Stimulated activated CD8-positive, alpha-beta memory T cell treated with anti-CD3 and anti-CD28 coated beads, Interleukin-7, amount 100 ng/mL, for 48 hours (primary cell): ENCODE results near the gene G2E3.
"Not testable (repeated sequence)": the region's sequence is repeated elsewhere in the genome, so short reads cannot be mapped to it uniquely, and the experiment has no call there.

ENCODE experiments used
- DNase-seq, 2 donors: peaks; one replicate each; pipeline ENCODE4 v3.0.0-alpha.2; 2020; ENCODE audit warnings: low read depth in 1 of 2; ENCODE audit errors: extremely low read depth in 1 of 2

The G2E3 gene, protein sequence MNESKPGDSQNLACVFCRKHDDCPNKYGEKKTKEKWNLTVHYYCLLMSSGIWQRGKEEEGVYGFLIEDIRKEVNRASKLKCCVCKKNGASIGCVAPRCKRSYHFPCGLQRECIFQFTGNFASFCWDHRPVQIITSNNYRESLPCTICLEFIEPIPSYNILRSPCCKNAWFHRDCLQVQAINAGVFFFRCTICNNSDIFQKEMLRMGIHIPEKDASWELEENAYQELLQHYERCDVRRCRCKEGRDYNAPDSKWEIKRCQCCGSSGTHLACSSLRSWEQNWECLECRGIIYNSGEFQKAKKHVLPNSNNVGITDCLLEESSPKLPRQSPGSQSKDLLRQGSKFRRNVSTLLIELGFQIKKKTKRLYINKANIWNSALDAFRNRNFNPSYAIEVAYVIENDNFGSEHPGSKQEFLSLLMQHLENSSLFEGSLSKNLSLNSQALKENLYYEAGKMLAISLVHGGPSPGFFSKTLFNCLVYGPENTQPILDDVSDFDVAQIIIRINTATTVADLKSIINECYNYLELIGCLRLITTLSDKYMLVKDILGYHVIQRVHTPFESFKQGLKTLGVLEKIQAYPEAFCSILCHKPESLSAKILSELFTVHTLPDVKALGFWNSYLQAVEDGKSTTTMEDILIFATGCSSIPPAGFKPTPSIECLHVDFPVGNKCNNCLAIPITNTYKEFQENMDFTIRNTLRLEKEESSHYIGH

DNA sequence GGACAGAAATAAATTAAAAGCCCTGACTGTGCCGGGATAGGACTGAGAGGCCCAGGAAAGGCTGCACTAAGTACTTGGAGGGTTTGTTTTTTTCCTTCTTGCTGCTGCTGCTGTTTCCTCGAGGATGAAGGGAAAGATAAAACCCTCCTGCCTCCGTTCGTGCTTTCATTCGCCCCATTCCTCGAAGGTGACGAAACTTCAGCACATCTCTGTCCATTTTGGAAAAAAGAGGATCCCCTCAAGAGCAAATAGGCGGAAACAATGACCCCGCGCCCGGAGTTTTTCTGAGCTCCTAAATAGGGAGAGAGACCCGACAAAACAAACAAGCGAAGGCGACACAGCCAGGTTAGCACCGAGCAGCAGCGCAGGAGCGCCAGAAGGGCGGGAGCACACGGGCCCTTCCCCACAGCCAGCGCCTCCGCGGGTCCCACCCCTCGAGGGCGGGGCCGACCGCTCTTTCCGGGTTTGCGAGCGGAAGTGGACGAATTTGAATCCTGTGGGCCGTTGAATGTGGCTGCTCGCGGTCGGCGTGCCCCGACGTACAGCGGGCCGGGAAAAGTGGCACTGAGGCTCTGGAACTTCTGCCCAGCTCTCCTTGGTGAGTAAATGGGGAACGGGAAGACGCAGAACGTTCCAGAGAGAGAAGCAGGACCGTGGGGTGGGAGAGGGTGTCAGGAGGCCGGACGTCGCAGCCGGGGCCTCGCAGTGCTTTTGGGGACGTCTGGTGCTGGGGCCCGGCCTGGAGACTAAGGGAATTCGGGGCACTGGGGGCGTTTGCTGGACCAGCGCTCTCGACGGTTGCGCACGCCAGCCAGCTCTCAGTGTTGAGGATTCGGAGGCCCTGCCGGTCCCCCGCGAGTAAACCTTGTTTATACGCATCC is at the start of gene G2E3:
Gene G2E3, plus strand, starts transcription at position 484 of the 881 bp plus-strand sequence. CDS start 21,922 bp downstream, outside the sequence.
- peak; percentile 73 to 83 for DNase-seq

DNA sequence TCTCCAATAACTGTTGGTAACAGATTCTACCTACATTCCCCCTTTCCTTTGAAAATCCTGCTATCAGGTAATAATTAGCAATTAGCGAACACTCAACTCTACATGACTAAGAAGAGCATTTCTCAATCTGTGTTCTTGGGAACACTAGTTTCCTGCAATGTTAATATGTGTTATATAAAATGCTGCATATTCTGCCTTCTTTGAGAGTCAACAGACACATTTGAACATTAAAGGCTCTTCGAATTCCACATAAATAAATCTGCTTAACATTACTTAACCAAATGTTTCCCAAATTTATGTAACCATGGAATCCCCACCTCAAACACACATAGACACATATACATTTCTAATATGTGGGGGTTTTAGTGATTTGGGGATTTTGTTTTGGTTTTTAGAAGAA is 41.2 kb upstream of the G2E3 start:
- no peak for DNase-seq

DNA sequence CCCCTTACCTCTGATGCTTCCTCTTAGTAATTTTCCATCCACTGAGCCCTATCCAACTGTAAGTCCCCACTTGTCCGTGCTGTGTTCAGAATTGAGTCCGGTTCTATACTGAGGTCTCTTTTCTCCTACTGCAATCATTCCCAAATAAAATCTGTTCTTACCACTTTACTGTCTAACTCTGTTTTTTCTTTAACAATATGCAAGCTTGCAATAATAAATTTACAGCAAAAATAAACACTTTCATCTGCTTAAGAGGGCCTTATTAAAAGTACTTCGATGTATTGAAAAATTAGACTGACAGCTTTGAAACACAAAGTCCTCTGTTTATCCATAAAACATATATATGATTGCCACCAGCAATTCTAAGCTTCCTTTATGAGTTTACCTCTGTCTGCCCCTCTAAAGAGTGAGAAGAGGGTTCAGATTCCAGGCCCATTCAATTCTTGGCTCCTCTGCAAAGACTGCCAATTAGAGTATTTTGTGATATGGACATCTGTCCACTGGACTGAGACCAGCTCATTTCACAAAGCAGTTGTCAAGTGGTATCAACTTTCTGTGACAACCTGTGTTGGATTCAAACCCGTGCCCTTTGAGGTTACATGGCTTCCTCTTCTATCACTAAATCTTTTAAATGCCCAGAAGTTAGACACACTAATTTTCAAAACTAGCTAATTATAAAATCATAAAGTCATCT is 39.9 kb upstream of the G2E3 start:
- no peak for DNase-seq

DNA sequence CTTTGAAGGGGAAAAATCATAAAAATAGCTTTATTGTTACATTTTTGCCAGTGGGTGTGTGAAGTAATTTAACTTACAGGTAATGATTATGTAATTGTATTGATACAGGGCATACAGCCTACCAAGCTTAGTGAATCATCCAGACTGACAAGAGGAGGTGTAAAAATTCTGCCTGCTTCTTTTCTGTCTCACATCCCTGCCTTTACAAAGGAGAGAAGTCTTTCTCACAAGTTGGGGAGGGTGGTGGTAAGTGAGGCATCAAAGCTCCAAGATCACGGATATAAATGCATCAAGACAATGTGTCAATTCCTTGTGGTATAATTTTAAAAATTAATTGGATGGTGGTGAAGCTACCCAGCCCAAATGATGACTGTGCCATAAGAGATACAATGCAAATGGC is 39.0 kb upstream of the G2E3 start:
- DNase-seq: no peak

DNA sequence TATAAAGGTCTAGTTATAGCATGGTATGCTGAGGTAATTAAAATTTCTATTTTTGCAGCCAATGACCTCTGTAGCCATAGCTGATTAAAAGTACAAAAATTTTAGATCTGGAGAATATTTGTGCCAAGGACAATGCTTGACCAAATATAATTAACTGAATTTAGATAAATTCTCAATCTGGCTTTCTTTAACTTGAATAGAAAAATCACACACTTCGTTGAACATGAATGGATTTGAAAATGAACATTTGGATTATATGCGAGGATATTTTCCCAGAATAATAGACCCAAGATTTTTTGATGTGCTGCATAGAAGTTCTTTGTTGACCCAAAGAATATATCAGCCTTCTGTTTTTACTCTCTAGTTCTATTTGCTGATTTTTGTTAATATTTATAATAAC is 38.4 kb upstream of the G2E3 start:
- DNase-seq: no peak

DNA sequence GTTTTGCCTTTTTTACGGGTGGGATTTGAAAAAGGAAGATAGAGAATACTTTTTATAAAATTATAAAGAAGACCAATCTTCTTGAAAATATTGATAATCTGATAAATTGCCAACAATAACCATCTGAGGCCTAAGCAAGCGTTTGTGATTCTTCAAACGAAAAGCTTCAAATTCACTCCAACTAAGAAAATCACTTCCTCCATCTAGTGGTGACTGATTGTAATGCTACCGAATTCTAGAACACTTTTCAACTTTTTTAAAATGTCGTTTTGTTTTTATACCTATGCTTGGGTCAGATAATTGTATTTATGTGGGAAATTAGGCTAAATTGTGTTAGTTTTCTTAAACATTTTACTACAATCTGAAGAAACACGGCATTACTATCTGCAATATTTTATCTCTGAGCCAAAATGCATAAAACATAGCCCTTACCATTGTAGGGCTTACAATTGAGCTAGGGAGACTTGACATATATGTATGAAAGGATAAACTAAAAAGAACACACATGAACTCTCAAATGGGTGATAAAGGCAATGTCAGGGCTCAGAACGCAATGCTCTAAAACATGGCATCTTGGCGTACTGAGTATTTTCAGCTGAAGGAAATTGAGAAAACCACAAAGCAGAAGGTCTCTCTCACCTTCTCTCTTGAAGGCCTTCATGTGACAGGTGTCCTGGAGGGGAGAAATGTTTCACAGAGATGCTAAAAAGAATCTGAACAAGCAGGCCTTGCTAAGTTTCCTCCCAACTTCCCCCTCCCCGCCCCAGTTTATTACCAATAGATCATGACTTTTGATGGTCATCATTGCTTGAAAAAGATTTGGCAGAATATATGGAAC is 36.8 kb upstream of the G2E3 start:
- DNase-seq: no peak

DNA sequence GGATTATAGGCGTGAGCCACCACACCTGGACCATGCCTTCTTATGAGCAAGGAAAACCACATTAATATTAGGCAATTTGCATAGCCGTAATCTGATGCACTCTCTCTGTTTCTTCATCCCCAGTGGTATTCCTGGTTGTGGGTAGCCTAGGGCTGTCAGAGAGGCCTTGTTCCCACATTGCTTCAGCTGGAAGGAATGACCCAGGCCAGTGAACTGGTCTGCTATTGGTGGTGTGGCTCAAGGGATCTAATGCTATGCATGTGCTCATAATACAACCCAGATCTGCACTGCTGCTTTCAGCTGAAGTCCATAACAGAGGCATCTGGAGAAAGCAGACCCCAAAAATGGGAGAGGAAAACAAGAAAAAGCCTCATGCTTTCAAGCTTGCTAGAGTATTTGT is 33.1 kb upstream of the G2E3 start:
- no peak for DNase-seq

DNA sequence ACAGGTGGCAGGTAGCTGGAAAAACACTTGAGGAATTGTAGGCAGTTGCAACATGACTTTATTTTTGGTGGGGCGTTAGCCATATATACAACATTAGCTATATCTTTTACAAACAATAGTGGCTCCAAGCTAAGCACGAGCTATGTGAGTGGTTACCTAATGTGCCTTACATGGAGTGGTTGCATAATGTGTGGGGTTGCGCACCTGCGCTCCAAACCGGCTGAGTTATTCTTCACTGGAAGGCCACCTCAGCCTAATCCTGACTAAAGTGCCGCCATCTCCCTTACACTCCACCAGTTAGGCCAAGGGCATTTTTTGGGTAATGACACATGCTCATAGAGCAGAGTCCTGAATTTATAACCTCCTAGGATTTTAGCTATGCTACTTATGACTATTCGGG is 31.8 kb upstream of the G2E3 start:
- DNase-seq: no peak

DNA sequence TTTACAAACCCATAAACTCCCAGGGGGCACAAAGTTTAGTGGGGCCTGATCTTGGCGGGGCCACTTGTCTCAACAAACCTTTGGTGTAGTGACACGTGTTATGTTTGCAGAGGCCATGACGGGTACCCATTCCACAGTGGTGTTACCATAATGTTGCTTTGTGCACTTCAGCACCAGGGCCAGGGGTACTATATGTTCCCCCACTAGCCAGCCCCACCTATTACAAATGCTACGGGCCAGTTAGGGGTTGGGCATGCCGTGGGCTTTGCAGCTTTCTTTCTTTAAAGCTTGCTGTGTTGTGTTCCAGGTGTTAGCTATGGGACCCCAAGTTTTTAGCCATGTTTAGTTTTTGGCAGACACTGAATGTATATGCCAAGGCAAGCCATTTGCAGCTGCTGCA is 30.8 kb upstream of the G2E3 start:
- DNase-seq: no peak

DNA sequence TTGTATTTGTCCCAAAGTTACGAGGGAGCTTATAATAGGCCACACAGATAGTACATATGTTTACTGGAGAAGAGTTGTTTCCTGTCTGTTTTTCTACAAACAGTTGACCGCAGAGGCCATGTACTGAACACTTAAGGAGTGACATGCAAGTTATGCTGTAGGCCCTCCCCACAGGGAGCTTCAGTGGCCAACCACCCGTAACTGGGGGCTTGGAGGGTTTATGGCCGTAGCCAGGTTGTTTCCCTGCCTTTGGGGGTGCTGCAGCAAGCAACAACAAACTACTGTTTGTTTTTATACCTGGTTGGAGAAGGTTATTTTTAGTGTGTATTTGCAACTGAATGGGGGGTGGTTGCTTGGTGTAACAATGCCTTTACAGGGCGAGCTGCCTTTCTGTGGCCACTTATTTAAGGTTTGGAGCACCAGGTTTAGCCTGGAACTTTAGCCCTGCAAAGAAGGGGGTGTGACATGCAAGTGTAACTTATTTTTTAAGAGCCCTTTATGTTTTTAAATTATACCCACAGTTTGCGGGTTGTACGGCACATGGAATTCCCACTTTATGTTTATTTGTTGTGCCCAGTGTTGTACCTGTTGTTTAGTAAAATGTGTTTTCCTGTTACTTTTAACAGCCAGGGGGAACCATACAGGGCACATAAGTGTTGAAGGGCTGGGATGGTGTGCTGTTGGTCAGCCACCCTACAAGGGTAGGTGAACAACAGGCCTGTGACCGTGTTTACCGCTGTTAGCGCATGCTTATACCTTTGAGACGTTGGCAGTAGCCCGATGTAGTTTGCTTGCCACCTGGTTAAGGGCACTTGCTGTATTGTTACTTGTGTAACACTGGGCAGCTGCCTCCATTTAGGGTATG is 29.9 kb upstream of the G2E3 start:
- DNase-seq: no peak

DNA sequence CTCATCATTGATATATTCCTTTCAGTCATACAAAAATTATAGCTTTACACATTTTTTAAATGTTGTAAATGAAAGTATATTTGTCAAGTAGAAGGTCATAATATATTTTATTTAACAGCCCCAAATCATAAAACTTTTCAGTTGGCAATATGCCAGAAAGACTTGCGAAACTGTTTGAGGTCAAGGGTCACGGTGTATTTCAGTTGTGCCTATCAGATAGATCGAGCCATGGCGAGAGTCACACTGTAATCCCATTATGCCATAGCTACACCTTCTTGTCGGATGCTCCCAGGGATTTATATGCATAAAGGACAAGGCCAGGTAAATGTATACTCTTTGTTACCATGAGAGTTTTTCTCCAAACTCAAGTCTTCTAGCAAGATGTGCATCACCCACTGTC is 26.7 kb upstream of the G2E3 start:
- DNase-seq: no peak

DNA sequence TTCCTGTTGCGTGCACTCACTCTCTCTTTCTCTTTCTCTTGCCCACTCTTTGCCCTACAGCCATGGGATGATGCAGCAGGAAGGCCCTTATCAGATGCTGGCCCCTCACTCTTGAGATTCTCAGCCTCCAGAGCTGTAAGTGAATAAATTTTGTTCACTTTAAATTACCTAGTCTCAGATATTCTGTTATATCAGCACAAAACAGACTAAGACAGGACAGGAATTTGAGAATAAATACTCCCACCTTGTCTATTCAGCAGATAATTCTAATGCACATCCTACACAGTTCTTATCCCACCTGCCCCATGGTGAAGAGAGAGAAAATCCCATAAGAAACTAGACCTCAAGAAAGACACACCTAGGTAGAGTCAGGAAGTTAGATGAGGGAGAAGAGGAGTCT is 25.8 kb upstream of the G2E3 start:
- DNase-seq: no peak

DNA sequence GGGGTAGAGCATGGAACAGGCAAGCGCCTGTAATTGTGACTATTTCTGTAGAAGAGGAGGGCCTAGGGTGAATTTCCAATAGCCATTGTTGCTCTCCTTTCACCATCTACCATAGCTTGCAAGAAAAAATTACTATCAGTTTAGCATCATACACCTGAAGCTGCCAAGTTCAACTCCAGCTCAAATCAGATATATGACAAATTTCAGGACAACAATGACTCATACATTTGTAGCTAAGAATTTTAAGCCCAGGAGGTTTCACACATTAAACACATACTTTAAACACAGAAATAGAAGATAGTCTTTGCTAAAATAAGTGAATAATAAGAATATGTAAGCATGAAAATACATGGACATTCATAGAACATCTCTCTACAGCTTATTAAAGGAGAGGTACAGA is 17.6 kb upstream of the G2E3 start:
- no peak for DNase-seq

DNA sequence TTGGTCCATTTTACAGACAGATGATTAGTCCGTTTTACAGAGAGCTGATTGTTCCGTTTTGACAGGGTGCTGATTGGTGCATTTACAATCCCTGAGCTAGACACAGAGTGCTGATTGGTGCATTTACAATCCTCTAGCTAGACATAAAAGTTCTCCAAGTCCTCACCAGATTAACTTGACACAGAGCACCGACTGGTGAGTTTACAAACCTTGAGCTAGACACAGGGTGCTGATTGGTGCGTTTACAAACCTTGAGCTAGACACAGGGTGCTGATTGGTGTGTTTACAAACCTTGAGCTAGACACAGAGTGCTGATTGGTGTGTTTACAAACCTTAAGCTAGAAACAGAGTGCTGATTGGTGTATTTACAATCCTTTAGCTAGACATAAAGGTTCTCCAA is 12.2 kb upstream of the G2E3 start:
- not testable (repeated sequence) for DNase-seq

DNA sequence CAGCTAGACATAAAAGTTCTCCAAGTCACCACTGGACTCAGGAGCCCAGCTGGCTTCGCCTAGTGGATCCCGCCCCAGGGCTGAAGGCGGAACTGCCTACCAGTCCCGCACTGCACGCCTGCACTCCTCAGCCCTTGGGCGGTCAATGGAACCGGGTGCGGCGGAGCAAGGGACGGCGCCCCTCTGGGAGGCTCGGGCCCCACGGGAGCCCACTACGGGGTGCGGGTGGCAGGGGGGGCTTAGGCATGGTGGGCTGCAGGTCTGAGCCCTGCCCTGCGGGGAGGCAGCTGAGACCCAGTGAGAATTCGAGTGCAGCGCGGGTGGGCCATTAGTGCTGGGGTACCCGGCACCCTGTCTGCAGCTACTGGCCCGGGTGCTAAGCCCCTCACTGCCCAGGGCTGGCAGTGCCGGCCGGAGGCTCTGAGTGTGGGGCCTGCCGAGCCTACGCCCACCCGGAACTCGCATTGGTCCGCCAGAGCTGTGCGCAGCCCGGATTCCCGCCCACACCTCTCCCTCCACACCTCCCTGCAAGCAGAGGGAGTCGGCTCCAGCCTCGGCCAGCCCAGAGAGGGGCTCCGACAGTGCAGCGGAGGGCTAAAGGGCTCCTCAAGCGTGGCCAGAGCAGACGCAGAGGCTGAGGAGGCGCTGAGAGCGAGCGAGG is 11.4 kb upstream of the G2E3 start:
- DNase-seq: no peak

DNA sequence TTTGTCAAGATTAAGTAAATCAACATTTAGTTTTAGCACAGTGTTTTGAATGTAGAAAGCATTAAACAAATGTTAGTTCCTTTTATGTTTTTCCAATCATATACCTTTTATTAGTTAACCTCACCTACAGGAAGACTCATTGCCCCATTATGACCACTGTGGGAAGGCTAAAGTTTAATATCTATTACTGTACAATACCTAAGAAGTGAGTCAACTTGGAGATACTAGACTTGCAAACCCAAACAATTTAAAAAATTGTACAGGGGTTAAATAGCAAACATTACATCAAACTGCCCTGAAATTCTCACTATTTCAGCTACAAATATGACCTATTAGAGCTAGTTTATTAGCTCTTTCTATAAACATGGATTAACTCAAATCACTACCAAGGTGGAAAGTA is 8.6 kb upstream of the G2E3 start:
- DNase-seq: no peak

DNA sequence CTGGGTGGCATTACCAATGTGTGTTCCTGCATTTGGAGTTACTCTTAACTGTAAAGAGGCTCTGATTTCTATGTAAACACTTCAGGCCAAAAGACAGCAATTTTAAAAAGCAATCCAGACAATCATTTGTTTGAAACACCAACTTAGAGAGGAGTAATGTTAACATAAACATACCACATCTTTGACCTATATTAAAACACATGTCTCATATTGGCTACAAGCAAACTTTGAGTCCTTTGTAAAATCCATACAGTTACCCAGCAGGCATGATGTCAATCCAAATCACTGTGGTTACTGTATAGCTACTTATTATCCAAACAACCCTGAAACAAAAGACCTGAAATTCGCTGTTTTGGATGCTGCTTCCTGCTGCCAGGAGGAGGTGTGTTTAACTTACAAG is 7.5 kb upstream of the G2E3 start:
- no peak for DNase-seq

DNA sequence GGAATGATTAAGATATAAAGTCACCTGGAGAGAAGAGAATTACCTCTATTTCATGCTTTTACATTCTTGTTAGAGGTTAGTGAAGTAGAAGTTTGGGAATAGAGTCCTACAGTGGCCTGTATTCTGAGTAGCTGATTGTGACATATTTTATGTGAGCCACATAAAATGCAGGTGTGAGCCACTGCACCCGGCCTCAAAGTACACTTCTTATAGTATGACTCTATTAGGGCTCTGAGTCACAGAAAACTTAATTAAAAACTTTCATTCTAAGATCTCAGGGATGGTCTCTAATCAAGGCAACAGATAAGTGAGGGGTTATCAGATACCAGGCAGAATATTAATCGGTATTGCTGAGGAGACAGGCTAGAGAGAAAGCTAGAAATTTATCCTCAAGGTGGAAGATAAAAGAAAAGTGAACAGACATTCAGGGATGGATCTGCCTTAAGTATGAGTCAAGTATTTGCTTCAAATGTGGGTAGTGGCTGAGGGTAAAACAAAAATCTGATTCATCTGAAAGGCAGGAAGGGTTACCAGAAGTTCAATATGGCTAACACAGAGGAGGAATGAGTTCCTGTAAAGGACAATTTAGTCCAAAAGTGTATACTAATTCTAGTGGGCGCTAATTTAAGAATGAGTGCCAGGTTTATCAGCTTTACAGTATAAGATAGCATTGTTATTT is 5.5 kb upstream of the G2E3 start:
- no peak for DNase-seq
